Lower leg skin (tissue), 3 donors: ENCODE measurements around the gene SPDYA.

Experiments used
- CTCF ChIP-seq, 3 donors: fragments of 450-650 bp; IDR thresholded peaks; one replicate each; pipeline ENCODE4 v1.5.1; 2016; ENCODE audit warnings: antibody characterized with exemption in 3 of 3, mild to moderate bottlenecking in 3 of 3, moderate library complexity in 2 of 3
- POLR2A ChIP-seq, 2 donors: fragments of 450-650 bp; IDR thresholded peaks; one replicate each; pipeline ENCODE4 v1.6.1; 2016 to 2017; ENCODE audit warnings: antibody characterized with exemption in 2 of 2, mild to moderate bottlenecking in 1 of 2, moderate library complexity in 1 of 2

DNA sequence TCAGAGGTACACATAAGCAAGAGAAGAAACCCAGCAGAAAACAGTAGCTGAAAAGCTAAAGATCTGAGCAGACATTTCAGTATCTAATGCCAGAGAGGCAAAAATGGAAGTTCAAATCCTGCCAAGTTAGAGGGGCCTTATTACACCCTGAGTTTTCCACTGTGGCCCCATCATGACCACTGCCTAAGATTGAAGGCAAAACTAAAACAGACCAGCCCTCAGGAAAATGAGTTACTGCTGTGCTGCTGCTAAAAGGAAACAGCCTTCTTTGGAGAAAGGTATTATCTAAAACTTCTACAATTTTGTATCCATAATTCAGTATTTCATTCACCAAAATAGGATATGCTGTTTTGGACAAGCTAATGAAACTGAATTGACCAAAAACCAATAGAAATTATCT lies 42.2 kb upstream of the SPDYA start:
- TF ChIP-seq CTCF (IDR thresholded peaks at IDR 0.05): no peak
- TF ChIP-seq POLR2A (IDR thresholded peaks at IDR 0.05): no peak
